SK-N-SH (cell line): ENCODE data around the gene DUSP28. TPM values are rescaled to one million over a fixed set of nuclear protein-coding genes. Genes with fewer than 3 reads are reported as not detected.

Experiments
- CTCF ChIA-PET: fragments of 300-600, 350-600 bp; formaldehyde crosslinking; extraction: SDS; loops from one replicate; lab custom pipeline; 2021; lab: Yijun Ruan, JAX
- POLR2A ChIA-PET: fragments of 350-600 bp; sonication (Branson Sonifier 250); formaldehyde crosslinking; extraction: SDS; loops from one replicate; lab custom pipeline; 2020; ENCODE audit warnings: antibody characterized with exemption, inconsistent platforms; lab: Yijun Ruan, JAX
- DNase-seq: peaks from one replicate; pipeline ENCODE4 v3.0.0; 2012
- H2AFZ ChIP-seq: fragments of 200-600 bp; sonication (generic); 2 replicates; pipeline ENCODE4 v1.8.1; 2016; ENCODE audit warnings: antibody characterized with exemption, mild to moderate bottlenecking, low read depth
- H3F3A ChIP-seq: fragments of 200-600 bp; sonication (generic); replicated peaks from 2 replicates; pipeline ENCODE3; 2016; ENCODE audit warnings: antibody characterized with exemption, mild to moderate bottlenecking; ENCODE audit not compliant: insufficient read depth
- H3K27ac ChIP-seq, 2 experiments: fragments of 200-500 bp in 1 of 2; fragments of 200-600 bp in 1 of 2; sonication (Bioruptor generic) in 1 of 2; sonication (generic), shearing (Covaris generic) in 1 of 2; 2 replicates each; pipeline versions ENCODE4 v1.5.1 to v1.6.1; 2014 to 2016; ENCODE audit warnings: low read depth in 2 of 2, inconsistent platforms in 1 of 2, low read length in 1 of 2, mild to moderate bottlenecking in 1 of 2, mixed read lengths in 1 of 2
- H3K27me3 ChIP-seq: fragments of 200-600 bp; sonication (generic), shearing (Covaris generic); 2 replicates; pipeline ENCODE4 v1.6.1; 2016; ENCODE audit warnings: mixed run types; ENCODE audit not compliant: insufficient read depth
- H3K36me3 ChIP-seq, 2 experiments: fragments of 200-500 bp in 1 of 2; fragments of 200-600 bp in 1 of 2; sonication (Bioruptor generic) in 1 of 2; sonication (generic) in 1 of 2; replicated peaks in 1 of 2; 2 replicates each; pipeline versions ENCODE3 to v1.5.1; 2014 to 2016; ENCODE audit warnings: low read length in 1 of 2, mild to moderate bottlenecking in 1 of 2; ENCODE audit not compliant: insufficient read depth in 2 of 2, control insufficient read depth in 1 of 2
- H3K4me1 ChIP-seq, 2 experiments: fragments of 200-500 bp in 1 of 2; fragments of 200-600 bp in 1 of 2; sonication (Bioruptor generic) in 1 of 2; sonication (generic), shearing (Covaris generic) in 1 of 2; 2 replicates each; pipeline versions ENCODE4 v1.5.1 to v1.6.1; 2014 to 2016; ENCODE audit warnings: low read depth in 1 of 2, low read length in 1 of 2, mixed run types in 1 of 2; ENCODE audit not compliant: insufficient read depth in 2 of 2, control insufficient read depth in 1 of 2
- H3K4me2 ChIP-seq: fragments of 200-600 bp; sonication (generic), shearing (Covaris generic); 2 replicates; pipeline ENCODE4 v1.6.1; 2017; ENCODE audit warnings: mixed run types
- H3K4me3 ChIP-seq, 2 experiments: fragments of 200-500 bp in 1 of 2; fragments of 200-600 bp in 1 of 2; sonication (Bioruptor generic) in 1 of 2; sonication (generic), shearing (Covaris generic) in 1 of 2; 2 replicates each; pipeline versions ENCODE4 v1.5.1 to v1.8.1; 2014 to 2016; ENCODE audit warnings: low read depth in 2 of 2, inconsistent platforms in 1 of 2, low read length in 1 of 2, mild to moderate bottlenecking in 1 of 2, mixed read lengths in 1 of 2, moderate library complexity in 1 of 2
- H3K79me2 ChIP-seq: fragments of 200-600 bp; sonication (generic); 2 replicates; pipeline ENCODE4 v1.8.1; 2017; ENCODE audit warnings: mild to moderate bottlenecking; ENCODE audit not compliant: insufficient read depth
- H3K9ac ChIP-seq: fragments of 200-600 bp; sonication (generic); 2 replicates; pipeline ENCODE4 v1.6.1; 2017; ENCODE audit warnings: mixed run types
- H3K9me2 ChIP-seq: fragments of 200-600 bp; sonication (generic); 2 replicates; pipeline ENCODE4 v1.6.1; 2017; ENCODE audit warnings: mixed run types
- H3K9me3 ChIP-seq: fragments of 200-600 bp; sonication (generic); 2 replicates; pipeline ENCODE4 v1.6.1; 2017; ENCODE audit warnings: mixed run types, mild to moderate bottlenecking, moderate library complexity
- H4K20me1 ChIP-seq: fragments of 200-600 bp; sonication (generic); 2 replicates; pipeline ENCODE4 v1.6.1; 2017; ENCODE audit warnings: mild to moderate bottlenecking, mixed run types; ENCODE audit not compliant: insufficient read depth
- CHD2 ChIP-seq: fragments of 150-350 bp; IDR thresholded peaks from 2 replicates; pipeline ENCODE4 v1.6.1; 2018; ENCODE audit warnings: low read length; ENCODE audit not compliant: partially characterized antibody
- EP300 ChIP-seq, 2 experiments: IDR thresholded peaks; 2 replicates each; pipeline versions ENCODE4 v1.4.0 to v1.6.1; 2012; ENCODE audit warnings: borderline replicate concordance in 1 of 2, low read depth in 1 of 2, low read length in 1 of 2
- EZH2phosphoT487 ChIP-seq: fragments of 200-600 bp; sonication (generic); IDR thresholded peaks from 2 replicates; pipeline ENCODE4 v1.6.1; 2017; ENCODE audit warnings: low read depth, mixed run types, mild to moderate bottlenecking, antibody characterized with exemption, moderate library complexity, borderline replicate concordance
- FOSL2 ChIP-seq: IDR thresholded peaks from 2 replicates; pipeline ENCODE4 v1.4.0; 2012; ENCODE audit warnings: low read depth, mild to moderate bottlenecking, moderate library complexity, borderline replicate concordance
- FOXM1 ChIP-seq: IDR thresholded peaks from 2 replicates; pipeline ENCODE4 v1.4.0; 2012; ENCODE audit warnings: low read depth, mild to moderate bottlenecking
- GATA2 ChIP-seq: sonication (generic); formaldehyde crosslinking; IDR thresholded peaks from 2 replicates; pipeline ENCODE4 v1.5.0; 2020; ENCODE audit warnings: mild to moderate bottlenecking, missing genetic modification reagents
- POLR2AphosphoS5 ChIP-seq: IDR thresholded peaks from 2 replicates; pipeline ENCODE4 v1.6.1; 2012; ENCODE audit warnings: low read depth, low read length
- RAD21 ChIP-seq: IDR thresholded peaks from 2 replicates; pipeline ENCODE4 v1.6.1; 2012; ENCODE audit warnings: mild to moderate bottlenecking, low read length
- SIN3A ChIP-seq: IDR thresholded peaks from 2 replicates; pipeline ENCODE4 v1.6.1; 2012; ENCODE audit warnings: low read depth, mild to moderate bottlenecking, low read length, moderate library complexity, borderline replicate concordance
- TCF12 ChIP-seq: IDR thresholded peaks from 2 replicates; pipeline ENCODE4 v1.4.0; 2012
- whole genome bisulfite sequencing: methylation state at CpG from one replicate; pipeline ENCODE4 v1.1.6; 2017; ENCODE audit warnings: low lambda C conversion rate; 5-methylcytosine and 5-hydroxymethylcytosine counted together
- polyA plus RNA-seq, 3 experiments: library from polyadenylated mRNA; depleted of rRNA; stranded (reverse); fragments of >200 nt; gene quantifications; 2 replicates each; pipeline ENCODE4 v1.2.3, GENCODE V29; 2012
- TF ChIP-seq, protein P1 (sequence below): IDR thresholded peaks from 2 replicates; pipeline ENCODE4 v1.4.0; 2012; ENCODE audit warnings: low read depth, borderline replicate concordance
- TF ChIP-seq, protein P2 (sequence below): IDR thresholded peaks from 2 replicates; pipeline ENCODE4 v1.4.0; 2012; ENCODE audit warnings: low read depth, borderline replicate concordance

Gene DUSP28
- polyA plus RNA-seq, 1 of the 3 experiments (the other 2 are of a cell fraction) = 4.1 TPM

DNA sequence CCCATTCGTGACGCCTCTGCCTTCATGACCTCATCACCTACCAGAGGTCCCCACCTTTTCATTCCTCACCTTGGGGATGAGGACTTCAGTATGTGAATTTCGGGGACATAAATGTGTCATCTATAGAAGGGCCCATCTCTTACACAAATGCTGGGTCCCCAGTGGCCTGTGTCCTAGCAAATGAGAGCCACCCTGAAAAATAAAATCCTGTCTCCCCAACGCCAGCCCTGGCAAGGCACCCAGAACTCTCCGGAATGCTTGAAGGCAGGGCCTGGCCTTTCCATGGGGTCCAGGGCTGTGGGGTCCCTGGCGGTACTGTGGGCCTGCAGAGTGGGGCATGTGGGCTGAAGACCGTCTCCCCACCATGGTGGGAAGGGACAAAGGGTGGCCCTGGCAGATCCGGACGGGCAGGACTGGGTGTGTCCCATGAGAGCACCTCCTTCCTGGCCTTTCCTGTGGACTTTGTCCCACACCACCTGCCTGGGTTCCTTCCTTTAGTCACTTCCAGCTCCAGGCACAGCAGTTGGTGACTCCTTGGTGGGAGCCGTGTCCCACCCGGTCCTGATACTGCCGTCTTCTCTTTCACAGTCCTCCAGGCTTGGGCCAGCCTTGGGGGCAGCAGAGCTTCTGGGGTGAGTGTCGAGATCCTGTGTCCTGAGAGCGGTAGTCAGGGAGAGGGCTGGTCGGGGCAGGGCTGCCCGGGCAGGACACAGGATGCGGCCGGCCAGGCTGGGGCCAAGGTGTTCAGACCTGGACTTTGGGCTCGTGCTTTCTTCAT lies 45.0 kb downstream of the DUSP28 start:
- TF ChIP-seq, protein P1, sequence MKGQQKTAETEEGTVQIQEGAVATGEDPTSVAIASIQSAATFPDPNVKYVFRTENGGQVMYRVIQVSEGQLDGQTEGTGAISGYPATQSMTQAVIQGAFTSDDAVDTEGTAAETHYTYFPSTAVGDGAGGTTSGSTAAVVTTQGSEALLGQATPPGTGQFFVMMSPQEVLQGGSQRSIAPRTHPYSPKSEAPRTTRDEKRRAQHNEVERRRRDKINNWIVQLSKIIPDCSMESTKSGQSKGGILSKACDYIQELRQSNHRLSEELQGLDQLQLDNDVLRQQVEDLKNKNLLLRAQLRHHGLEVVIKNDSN = no peak
- TF ChIP-seq RAD21 (no peak), POLR2AphosphoS5 (no peak), FOSL2 (no peak), EZH2phosphoT487 (no peak), GATA2 (CRISPR knock-in tag) (no peak), TCF12 (no peak), SIN3A (no peak), CHD2 (no peak), FOXM1 (no peak), EP300 (IDR thresholded peaks at IDR 0.05; ENCODE audit: borderline replicate concordance in 1 of 2, low read depth in 1 of 2, low read length in 1 of 2) (no peak)
- TF ChIP-seq, protein P2, sequence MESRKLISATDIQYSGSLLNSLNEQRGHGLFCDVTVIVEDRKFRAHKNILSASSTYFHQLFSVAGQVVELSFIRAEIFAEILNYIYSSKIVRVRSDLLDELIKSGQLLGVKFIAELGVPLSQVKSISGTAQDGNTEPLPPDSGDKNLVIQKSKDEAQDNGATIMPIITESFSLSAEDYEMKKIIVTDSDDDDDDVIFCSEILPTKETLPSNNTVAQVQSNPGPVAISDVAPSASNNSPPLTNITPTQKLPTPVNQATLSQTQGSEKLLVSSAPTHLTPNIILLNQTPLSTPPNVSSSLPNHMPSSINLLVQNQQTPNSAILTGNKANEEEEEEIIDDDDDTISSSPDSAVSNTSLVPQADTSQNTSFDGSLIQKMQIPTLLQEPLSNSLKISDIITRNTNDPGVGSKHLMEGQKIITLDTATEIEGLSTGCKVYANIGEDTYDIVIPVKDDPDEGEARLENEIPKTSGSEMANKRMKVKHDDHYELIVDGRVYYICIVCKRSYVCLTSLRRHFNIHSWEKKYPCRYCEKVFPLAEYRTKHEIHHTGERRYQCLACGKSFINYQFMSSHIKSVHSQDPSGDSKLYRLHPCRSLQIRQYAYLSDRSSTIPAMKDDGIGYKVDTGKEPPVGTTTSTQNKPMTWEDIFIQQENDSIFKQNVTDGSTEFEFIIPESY = no peak
- no peaks in the 10 kb centered on the region for H3K9me2 ChIP-seq
- no peak overlapping the region for H3K4me3 ChIP-seq
- DNase-seq = no peak
- H3K4me2 ChIP-seq = no peak overlapping the region
- no peaks in the 10 kb centered on the region for H3K79me2 ChIP-seq
- no peaks in the 10 kb centered on the region for H3K9me3 ChIP-seq
- H3K9ac ChIP-seq = no peak overlapping the region
- peak overlapping the region in 1 of 2 experiments; percentile 83; a peak in 2 of 4 replicates for H3K27ac ChIP-seq
- peaks cover 0 to 15% of the 10 kb centered on the region in 2 experiments; a peak in 1 of 4 replicates for H3K4me1 ChIP-seq
- H3K27me3 ChIP-seq = no peaks in the 10 kb centered on the region
- 92% methylated on average over 14 of the region's 19 CpGs for WGBS
- peaks cover 0 to 2% of the 10 kb centered on the region in 2 experiments for H3K36me3 ChIP-seq
- no peaks in the 10 kb centered on the region for H3F3A ChIP-seq
- H4K20me1 ChIP-seq = no peaks in the 10 kb centered on the region
- POLR2A ChIA-PET = interaction anchor here (1.1 kb wide), 1 partner anchor 19 kb away, joined by 4 read pairs; the partner anchor contains the start of gene CAPN10
- CTCF ChIA-PET = interaction anchor here (1.0 to 3.6 kb wide), 10 partner anchors 8 to 136 kb away, joined by 3 to 15 read pairs (median 5); no protein-coding TSS in a partner anchor
- H2AFZ ChIP-seq = no peak overlapping the region
